Stimulated activated CD4-positive, alpha-beta T cell treated with anti-CD3 and anti-CD28 coated beads, Interleukin-15, amount 100 ng/mL, for 48 hours (primary cell): ENCODE measurements around the gene NEDD9.

Experiments
- DNase-seq, 2 donors: peaks; one replicate each; pipeline ENCODE4 v3.0.0-alpha.2; 2020; ENCODE audit warnings: low read depth in 2 of 2

The NEDD9 gene

DNA sequence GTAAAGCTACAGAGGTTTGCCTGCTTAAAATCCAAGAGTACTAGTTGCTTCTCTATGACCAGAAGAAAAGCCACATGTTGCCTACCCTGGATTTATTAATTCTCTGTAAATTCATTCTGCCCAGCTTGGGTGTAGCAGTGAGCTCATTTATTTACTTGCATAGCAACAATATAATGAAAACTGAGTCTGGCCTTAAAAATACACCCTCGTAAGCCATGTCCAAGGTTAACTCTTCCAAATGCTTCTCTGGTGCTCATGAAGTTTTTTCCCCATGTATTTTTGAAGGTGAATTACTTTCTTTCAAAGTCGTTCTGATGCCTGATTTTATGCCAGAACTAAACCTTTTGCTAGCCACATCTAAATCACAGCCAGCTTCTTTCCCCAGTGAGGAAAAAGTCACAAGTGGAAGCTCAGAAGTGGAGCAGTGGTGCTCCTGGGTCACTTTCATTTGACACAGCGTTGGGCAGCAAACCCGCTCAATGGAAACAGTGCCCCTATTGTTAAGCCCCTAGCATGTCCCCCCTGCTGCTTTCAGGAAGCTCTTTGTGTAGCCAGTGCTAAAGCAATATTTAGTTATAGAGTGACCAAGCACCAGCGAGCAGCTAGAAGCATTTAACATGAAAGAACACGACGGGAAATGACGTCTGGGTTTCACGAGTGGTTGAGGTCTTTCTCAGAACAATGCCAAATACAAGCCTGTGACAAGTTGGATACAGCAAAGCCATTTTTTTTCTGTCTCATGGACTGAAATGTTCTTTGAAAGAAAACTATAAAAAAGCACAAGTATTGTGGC is 29.8 kb downstream of the NEDD9 start:
- DNase-seq, result no peak

DNA sequence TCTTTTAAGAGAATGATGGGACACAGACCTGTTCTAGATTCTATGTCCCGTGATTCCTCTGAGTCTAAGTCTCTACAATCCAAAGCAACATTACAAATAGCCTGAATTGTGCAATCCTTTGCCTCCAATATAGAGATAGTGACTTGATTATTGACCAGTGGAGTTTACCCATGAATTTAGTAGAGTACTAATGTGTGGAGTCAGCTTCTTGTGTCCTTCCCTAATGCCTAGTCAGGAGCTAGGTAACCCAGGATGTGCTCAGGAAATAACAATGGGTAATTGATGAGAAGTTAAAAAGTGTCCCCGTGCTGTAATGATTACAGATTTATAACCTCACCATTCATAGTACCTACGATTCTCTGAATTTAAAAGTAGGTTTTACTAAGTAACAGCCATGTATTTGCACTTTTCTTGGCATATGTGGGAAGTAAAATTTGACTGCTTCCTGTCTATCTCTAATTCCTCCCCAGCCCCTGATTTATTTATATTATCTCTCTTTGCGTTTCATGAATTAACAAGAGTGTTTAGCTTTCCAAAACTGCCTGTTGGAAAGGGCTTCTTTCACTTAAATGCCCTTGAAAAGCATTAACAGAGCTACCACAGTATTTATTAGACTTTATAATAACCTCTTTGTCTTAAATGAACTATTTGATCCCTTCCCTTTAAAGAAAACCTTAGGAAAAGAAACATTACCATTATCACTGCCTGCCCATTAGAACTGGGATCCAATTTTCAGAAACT is 30.5 kb downstream of the NEDD9 start:
- no peak for DNase-seq

DNA sequence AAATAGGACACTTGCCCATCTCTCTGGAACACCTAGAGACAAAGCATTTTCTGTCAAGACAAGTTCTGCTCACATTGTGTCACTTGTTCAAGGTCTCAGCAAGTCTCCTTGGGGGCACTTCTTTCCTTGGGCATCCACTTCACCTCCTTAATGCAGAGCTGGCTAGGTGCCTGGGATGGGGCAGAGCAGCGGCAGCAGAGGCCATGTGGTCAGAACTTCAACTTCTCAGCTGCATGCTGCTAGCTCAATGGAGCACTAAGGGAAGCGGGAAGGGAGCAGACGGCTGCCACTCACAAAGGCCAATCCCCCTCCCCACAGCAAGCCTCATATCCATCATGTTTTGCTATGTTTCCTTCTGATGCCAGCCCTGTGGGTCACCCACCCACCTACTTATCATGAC is 31.5 kb downstream of the NEDD9 start:
- no peak for DNase-seq

- no peak for DNase-seq
Observed at GRCh38 chr6:11200356-11200755, 32.1 kb downstream of the NEDD9 start.

- DNase-seq, result no peak
Observed at GRCh38 chr6:11198663-11199603, 33.5 kb downstream of the NEDD9 start.

- DNase-seq, result no peak
Observed at GRCh38 chr6:11197850-11198249, 34.6 kb downstream of the NEDD9 start.

GRCh38 chr6:11197175-11197536 is 35.3 kb downstream of the NEDD9 start:
- DNase-seq, result no peak

DNA sequence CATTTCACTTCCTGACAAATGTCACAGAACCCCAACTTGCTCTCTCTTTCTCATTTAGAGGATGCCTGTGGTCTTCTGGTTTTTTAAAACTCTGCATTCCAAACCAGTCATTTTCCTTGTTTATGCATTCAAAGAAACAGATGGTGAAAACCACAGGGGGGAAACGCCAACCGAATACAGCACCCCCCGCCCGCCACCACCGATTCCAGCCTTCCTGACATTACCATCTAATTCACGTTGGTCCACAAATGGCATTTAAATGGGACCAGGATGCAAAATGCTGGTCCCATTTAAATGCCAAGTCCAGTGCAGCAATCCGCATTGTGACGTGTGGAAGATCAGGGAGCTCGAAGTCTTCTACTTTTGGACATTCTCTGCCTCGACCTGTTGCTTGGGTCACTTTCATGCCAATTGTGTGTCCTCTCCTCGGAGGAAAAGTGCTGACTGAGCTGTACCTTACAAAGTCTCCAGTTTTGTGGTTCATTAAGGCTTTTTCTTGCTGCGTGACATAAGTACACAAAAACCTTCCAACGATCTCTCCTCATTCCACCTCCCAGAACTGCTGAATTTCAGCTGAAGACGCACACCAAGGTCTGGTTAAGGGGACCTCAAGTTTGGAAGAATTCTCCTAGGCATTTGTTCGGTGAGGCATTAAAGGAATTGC is 35.8 kb downstream of the NEDD9 start:
- DNase-seq, result no peak

DNA sequence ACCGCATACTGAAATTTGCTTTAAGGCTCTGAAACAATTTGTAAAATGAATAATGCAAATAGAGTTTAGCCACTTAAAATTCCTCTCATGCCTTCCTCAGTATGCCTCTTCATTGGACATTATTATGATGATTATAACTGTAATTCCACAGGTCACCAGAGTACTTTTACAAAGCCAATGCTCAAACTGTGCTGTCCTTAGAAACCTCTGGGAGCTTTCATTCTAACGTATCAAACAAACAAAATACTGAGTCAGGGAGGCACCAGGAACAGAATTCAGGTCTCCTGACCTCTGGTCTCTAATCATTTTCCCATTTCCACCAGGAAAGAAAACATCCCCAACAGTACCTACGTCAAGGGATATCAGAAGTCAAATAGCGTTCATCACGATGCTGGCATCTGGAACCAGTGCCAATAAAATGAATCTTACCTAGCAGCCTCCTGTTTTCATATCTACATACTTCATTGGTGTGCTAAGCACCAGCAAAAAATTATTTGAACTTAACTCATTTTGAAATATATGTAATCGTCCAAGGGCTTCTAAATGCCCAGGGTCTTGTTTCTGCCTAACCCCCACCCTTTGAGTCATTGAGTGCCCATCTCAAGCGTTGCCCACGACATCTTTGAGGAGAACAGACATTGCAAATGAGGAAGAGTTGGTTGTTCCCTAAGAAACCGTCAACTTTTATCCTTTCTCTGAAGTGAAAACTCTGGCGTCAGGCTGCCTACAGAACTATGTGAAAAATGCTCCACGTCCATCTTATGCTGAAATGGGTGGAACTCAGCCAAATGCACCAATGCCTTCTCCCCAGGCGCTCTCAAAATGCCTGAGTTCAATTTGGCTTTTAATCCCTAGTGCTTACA is 37.9 kb downstream of the NEDD9 start:
- DNase-seq, result no peak

GRCh38 chr6:11193434-11193833 is 39.0 kb downstream of the NEDD9 start:
- no peak for DNase-seq

DNA sequence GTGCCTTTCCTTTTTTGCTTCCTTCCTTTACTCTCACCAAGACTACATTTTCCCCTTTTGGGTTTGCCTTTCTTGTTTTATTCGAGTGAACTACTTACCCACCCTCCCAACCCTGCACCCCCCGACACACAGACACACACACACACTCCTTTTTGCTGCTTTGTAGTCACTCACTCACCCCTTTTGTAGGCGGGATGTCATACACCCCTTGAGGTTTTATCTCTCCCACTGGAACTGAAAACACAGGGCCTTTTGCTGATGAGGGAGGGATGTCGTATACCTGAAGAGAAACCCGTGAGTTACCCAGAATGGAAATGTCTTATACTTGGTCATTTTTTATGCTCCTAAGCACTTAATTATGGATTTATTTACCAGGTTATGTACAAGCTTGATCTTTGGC is 40.3 kb downstream of the NEDD9 start:
- no peak for DNase-seq

DNA sequence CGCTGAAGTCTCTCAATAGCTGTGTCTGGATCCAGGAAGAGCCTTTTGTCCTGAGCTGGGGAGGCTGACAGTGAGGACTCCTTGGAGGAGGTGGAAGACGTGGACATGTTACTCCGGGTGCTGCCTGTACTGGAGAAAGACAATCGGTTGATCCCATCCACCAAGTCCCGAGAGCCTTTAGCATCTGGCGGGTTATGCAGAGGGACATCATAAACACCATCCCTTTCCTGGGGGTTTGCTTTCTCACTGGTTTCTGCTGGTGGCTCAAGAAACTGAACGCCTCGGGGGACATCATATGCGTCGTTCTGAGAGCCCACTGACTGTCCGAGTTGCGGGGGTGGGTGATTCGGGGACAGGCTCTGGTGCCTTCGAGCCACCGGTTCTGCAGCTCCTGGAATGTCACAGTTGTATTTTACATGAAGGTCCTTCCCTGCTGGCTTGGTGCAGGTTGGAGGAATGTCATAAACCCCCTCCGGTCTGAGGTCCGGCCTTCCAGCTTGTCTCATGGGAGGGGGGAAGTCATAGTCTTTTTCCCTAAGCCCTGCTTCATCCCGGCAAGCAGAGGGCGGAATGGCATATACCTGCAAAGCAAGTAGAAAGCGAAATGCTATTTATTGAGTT is 41.7 kb downstream of the NEDD9 start:
- no peak for DNase-seq

DNA sequence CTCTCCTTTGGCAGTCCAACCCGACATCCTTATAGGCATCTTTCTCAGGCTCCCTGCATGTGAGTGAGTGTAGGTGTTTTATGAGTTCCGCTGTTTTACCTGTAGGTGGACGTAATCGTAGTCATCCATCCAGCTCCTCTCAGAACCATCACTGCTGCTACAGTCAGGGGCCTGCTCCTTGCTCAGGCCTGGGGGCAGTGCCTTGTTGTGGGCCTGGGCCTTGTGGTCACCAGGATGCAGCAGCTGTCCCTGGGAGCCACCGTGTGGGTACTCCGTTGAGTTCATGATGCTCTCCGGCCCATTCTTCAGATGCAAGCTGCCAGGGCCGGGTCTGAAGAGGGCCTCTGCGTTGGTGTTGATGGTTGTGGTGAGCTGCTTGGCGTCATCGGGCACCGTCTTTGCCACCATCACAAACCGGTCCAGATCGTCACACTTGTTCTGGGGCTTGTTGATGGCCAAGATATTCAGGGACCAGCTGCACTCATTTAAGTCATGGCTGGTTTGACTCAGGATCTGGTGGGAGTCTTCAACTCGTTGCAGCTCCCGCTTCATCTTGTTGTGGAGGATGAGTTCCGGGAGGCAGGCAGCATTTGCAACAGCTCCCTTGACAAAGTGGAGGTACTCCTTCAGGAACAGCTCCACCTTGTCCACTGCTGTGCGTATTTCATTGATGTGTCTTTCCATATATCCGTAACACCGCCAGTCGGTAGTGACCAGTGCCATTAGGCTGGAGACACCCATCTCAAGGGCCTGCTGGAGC is 42.4 kb downstream of the NEDD9 start:
- DNase-seq, result no peak

- DNase-seq, result no peak
Observed at GRCh38 chr6:11188161-11188915, 44.1 kb downstream of the NEDD9 start.

- no peak for DNase-seq
Observed at GRCh38 chr6:11187301-11187700, 45.2 kb downstream of the NEDD9 start.

- no peak for DNase-seq
Observed at GRCh38 chr6:11185204-11185842, 47.1 kb downstream of the NEDD9 start.

GRCh38 chr6:11183761-11184362 is 48.6 kb downstream of the NEDD9 start:
- DNase-seq, result no peak
